Esophagus (tissue), 2 donors: ENCODE results near the gene POGZ. TPM values are rescaled to one million over a fixed set of nuclear protein-coding genes. Genes with fewer than 3 reads are reported as not detected.
A peak's percentile ranks its signal among the peaks of the same experiment; 100 is the strongest.
"Not testable (repeated sequence)": the region's sequence is repeated elsewhere in the genome, so short reads cannot be mapped to it uniquely, and the experiment has no call there.

Experiments used
- H3K27ac ChIP-seq, 2 donors: one replicate each; pipeline ENCODE4 v1.5.1; 2013; ENCODE audit warnings: low read depth in 2 of 2, mild to moderate bottlenecking in 2 of 2, inconsistent platforms in 1 of 2, low read length in 1 of 2, moderate library complexity in 1 of 2
- H3K27me3 ChIP-seq, 2 donors: one replicate each; pipeline ENCODE4 v1.6.1; 2013; ENCODE audit warnings: low read length in 2 of 2, control low read depth in 1 of 2, mild to moderate bottlenecking in 1 of 2; ENCODE audit not compliant: insufficient read depth in 2 of 2, control insufficient read depth in 1 of 2
- H3K36me3 ChIP-seq, 2 donors: one replicate each; pipeline ENCODE4 v1.6.1; 2013; ENCODE audit warnings: low read length in 1 of 2; ENCODE audit not compliant: control insufficient read depth in 2 of 2, insufficient read depth in 2 of 2
- H3K4me1 ChIP-seq, 2 donors: one replicate each; pipeline ENCODE4 v1.6.1; 2013; ENCODE audit warnings: low read length in 1 of 2; ENCODE audit not compliant: control insufficient read depth in 2 of 2, insufficient read depth in 2 of 2
- H3K4me3 ChIP-seq, 2 donors: one replicate each; pipeline ENCODE4 v1.5.1; 2013; ENCODE audit warnings: low read length in 2 of 2, mild to moderate bottlenecking in 2 of 2, low read depth in 1 of 2, moderate library complexity in 1 of 2
- H3K9me3 ChIP-seq, 2 donors: one replicate each; pipeline ENCODE4 v1.6.1; 2013; ENCODE audit warnings: mild to moderate bottlenecking in 2 of 2, low read depth in 1 of 2, low read length in 1 of 2, moderate library complexity in 1 of 2; ENCODE audit not compliant: control insufficient read depth in 2 of 2, insufficient read depth in 1 of 2
- whole genome bisulfite sequencing, 2 donors: extraction: QIAGEN DNeasy Blood & Tissue Kit; methylation state at CpG; one replicate each; pipeline ENCODE4 v1.1.7; 2013; 5-methylcytosine and 5-hydroxymethylcytosine counted together
- polyA plus RNA-seq, 2 donors: library from polyadenylated mRNA; stranded (reverse); fragments of 200-250 nt; gene quantifications; one replicate each; pipeline ENCODE4 v1.2.3, GENCODE V29; 2013
- donor health status: healthy with polysubstance abuse.
- donor health status: Bipolar disorder and iron deficiency.

POGZ gene
- polyA plus RNA-seq, 2 donors: 11.0 to 26.3 TPM

GRCh38 chr1:151390221-151391078, 68.8 kb downstream of the POGZ start:
- H3K27me3 ChIP-seq, H3K27ac ChIP-seq, H3K4me3 ChIP-seq, H3K36me3 ChIP-seq, H3K4me1 ChIP-seq, H3K9me3 ChIP-seq: not testable (repeated sequence)
- WGBS, 2 donors: 87 to 92% methylated on average over 22 of the region's 22 CpGs

GRCh38 chr1:151386002-151386401, 73.3 kb downstream of the POGZ start:
- Histone ChIP-seq H3K4me3 (no peak overlapping the region), H3K4me1 (no peaks in the 10 kb centered on the region), H3K9me3 (no peaks in the 10 kb centered on the region), H3K27ac (no peak overlapping the region), H3K27me3 (no peaks in the 10 kb centered on the region), H3K36me3 (no peaks in the 10 kb centered on the region)
- WGBS, 2 donors: 71 to 92% methylated on average over 2 of the region's 2 CpGs

GRCh38 chr1:151384584-151384983, 74.7 kb downstream of the POGZ start:
- Histone ChIP-seq H3K27me3 (no peaks in the 10 kb centered on the region), H3K27ac (no peak overlapping the region), H3K9me3 (no peaks in the 10 kb centered on the region), H3K4me1 (no peaks in the 10 kb centered on the region), H3K36me3 (no peaks in the 10 kb centered on the region), H3K4me3 (no peak overlapping the region)
- WGBS, 2 donors: 66 to 76% methylated on average over 3 of the region's 3 CpGs

- H3K4me1 ChIP-seq: no peaks in the 10 kb centered on the region
- no peak overlapping the region for H3K27ac ChIP-seq
- H3K27me3 ChIP-seq: no peaks in the 10 kb centered on the region
- H3K4me3 ChIP-seq: no peak overlapping the region
- no peaks in the 10 kb centered on the region for H3K9me3 ChIP-seq
- H3K36me3 ChIP-seq: no peaks in the 10 kb centered on the region
- WGBS, 2 donors: 68 to 72% methylated on average over 3 of the region's 3 CpGs
Observed at GRCh38 chr1:151377150-151377884, 82.0 kb downstream of the POGZ start.

- Histone ChIP-seq H3K27me3 (no peaks in the 10 kb centered on the region), H3K36me3 (peaks cover 0 to 4% of the 10 kb centered on the region in 2 donors), H3K4me3 (no peak overlapping the region), H3K9me3 (no peaks in the 10 kb centered on the region), H3K4me1 (peaks cover 3 to 9% of the 10 kb centered on the region in 2 donors), H3K27ac (no peak overlapping the region)
- 79 to 81% methylated on average over 14 of the region's 14 CpGs for WGBS, 2 donors
Observed at GRCh38 chr1:151373196-151373595, 86.1 kb downstream of the POGZ start.

GRCh38 chr1:151372058-151372934, 87.0 kb downstream of the POGZ start, which contains the start of gene SELENBP1:
SELENBP1 (minus strand) TSS chr1:151372705; CDS start chr1:151372641, 64 bp downstream.
- Histone ChIP-seq H3K4me1 (peaks cover 3 to 9% of the 10 kb centered on the region in 2 donors), H3K4me3 (peak within 1 kb of the TSS; percentile 25 to 40), H3K36me3 (peaks cover 0 to 4% of the 10 kb centered on the region in 2 donors), H3K9me3 (no peaks in the 10 kb centered on the region), H3K27me3 (no peaks in the 10 kb centered on the region), H3K27ac (peak within 1 kb of the TSS; percentile 71 to 81)
- WGBS, 2 donors: 20 to 30% methylated on average over 11 of the region's 11 CpGs

- peaks cover 0 to 7% of the 10 kb centered on the region in 2 donors for H3K36me3 ChIP-seq
- H3K27me3 ChIP-seq: no peaks in the 10 kb centered on the region
- peaks cover 3 to 9% of the 10 kb centered on the region in 2 donors for H3K4me1 ChIP-seq
- peak overlapping the region; percentile 25 to 40 for H3K4me3 ChIP-seq
- no peaks in the 10 kb centered on the region for H3K9me3 ChIP-seq
- peak overlapping the region; percentile 71 to 81 for H3K27ac ChIP-seq
- WGBS, 2 donors: 15 to 24% methylated on average over 9 of the region's 9 CpGs
Observed at GRCh38 chr1:151371370-151372057, 87.8 kb downstream of the POGZ start.

- Histone ChIP-seq H3K27me3 (no peaks in the 10 kb centered on the region), H3K9me3 (no peaks in the 10 kb centered on the region), H3K4me1 (peaks cover 3 to 9% of the 10 kb centered on the region in 2 donors), H3K27ac (no peak overlapping the region), H3K4me3 (no peak overlapping the region), H3K36me3 (peaks cover 0 to 12% of the 10 kb centered on the region in 2 donors)
- WGBS, 2 donors: 60 to 63% methylated on average over 6 of the region's 6 CpGs
Observed at GRCh38 chr1:151370211-151370911, 88.9 kb downstream of the POGZ start.
